GM12891 (cell line): ENCODE data around the gene IST1.

Experiments
- PAX5 ChIP-seq: IDR thresholded peaks from 2 replicates; pipeline ENCODE4 v1.6.1; 2011; ENCODE audit warnings: low read length, moderate library complexity, mild to moderate bottlenecking; ENCODE audit not compliant: insufficient read depth, severe bottlenecking
- POLR2A ChIP-seq: IDR thresholded peaks from 2 replicates; pipeline ENCODE4 v1.6.1; 2011; ENCODE audit warnings: low read depth, low read length, control low read depth
- POLR2AphosphoS5 ChIP-seq: IDR thresholded peaks from 2 replicates; pipeline ENCODE4 v1.6.1; 2011; ENCODE audit warnings: low read depth, low read length, control low read depth
- TAF1 ChIP-seq: IDR thresholded peaks from 2 replicates; pipeline ENCODE4 v1.6.1; 2011; ENCODE audit warnings: low read depth, low read length, control low read depth

DNA sequence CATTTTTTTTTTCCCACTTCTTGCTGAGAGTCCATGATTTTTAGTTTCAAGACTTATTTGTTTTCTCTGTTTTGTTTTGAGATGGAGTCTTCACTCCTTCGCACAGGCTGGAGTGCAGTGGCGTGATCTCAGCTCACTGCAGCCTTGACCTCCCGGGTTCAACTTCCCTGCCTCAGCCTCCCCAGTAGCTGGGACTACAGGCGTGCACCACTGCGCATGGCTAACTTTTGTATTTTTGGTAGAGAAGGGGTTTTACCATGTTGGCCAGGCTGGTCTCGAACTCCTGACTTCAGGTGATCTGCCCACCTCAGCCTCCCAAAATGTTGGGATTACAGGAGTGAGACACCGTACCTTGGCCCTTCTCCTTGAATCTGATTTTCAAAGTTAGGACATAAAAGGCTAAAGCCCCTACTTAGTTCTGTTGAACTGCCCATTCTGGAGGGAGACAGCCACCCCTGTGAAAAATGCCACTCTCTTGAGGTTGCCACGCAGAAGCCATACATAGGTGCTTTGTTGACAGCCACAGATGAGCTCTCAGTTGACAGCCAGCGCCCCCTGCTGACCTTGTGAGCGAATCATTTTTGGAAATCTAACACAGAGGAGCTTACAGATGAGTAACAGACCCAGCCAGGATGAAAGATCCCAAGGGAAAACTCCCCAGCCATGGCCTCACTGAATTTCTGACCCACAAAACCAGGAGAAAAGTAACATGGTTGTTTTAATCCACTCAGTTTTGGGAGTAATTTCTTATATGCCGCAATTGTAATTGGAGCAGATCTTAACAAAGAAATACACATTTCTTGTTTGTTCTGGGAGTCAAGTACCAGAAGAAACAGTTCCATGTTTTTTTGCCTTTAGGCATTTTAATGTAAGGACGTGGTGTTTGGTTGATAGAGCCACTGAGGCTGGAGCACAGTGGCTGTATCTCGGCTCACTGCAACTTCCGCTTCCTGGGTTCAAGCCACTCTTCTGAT, 66.0 kb downstream of the IST1 start:
- TF ChIP-seq POLR2A, result no peak
- no peak for TF ChIP-seq POLR2AphosphoS5
- no peak for TF ChIP-seq TAF1
- no peak for TF ChIP-seq PAX5
